ENCODE measurements around the gene FOXP1.

DNA sequence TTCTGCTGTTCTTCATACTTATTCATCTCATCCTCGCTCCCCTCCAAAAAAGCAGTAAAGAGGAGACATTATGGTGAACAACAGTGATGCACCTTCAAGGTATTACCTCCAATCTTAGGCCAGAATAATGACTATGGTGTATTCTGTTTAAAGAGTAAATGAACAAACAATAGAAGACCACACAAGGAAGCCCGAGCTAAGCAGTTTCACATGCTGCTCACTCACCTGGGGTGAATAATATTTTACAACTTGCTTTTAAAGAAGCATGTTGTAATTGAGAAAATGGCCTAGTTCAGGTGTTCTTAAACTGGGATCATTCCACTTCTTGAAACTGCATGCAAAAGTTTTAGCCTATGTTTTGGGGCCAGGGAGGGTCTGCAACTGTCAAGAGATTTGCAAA, 581.2 kb downstream of the FOXP1 start:
- TF ChIP-seq CTCF (optimal IDR thresholded peaks at IDR 0.05 in 1 of 3, IDR thresholded peaks at IDR 0.05 in 1 of 3, conservative IDR thresholded peaks at IDR 0.05 in 1 of 3; ENCODE audit: extremely low read depth in 1 of 3, insufficient read depth in 2 of 3, low read length in 3 of 3) (no peak), EZH2 (IDR thresholded peaks at IDR 0.05; ENCODE audit: low read length) (no peak)

Data from keratinocyte (primary cell).